HCT116 (cell line): Measurements from ENCODE around the gene KLHL17.

Experiments
- CTCF ChIP-seq, 3 experiments: fragments of 200-600 bp in 1 of 3; sonication (generic) in 1 of 3; IDR thresholded peaks in 2 of 3; conservative IDR thresholded peaks in 1 of 3; 2 replicates each; pipeline ENCODE4 v1.5.1; 2012 to 2017; ENCODE audit warnings: low read depth in 2 of 3, low read length in 2 of 3, antibody characterized with exemption in 1 of 3, borderline replicate concordance in 1 of 3, control low read depth in 1 of 3, mild to moderate bottlenecking in 1 of 3, mixed read lengths in 1 of 3, mixed run types in 1 of 3, moderate library complexity in 1 of 3; ENCODE audit not compliant: insufficient read depth in 1 of 3
- EZH2 ChIP-seq: fragments of 200-600 bp; sonication (generic); IDR thresholded peaks from 2 replicates; pipeline ENCODE4 v1.6.1; 2017; ENCODE audit warnings: antibody characterized with exemption, mixed run types
- EZH2phosphoT487 ChIP-seq: fragments of 200-600 bp; IDR thresholded peaks from 2 replicates; pipeline ENCODE4 v1.6.1; 2018; ENCODE audit warnings: antibody characterized with exemption, borderline replicate concordance
- POLR2A ChIP-seq: IDR thresholded peaks from 2 replicates; pipeline ENCODE4 v1.7.0; 2011; ENCODE audit warnings: borderline replicate concordance; ENCODE audit not compliant: insufficient read depth, insufficient read length; ENCODE audit errors: extremely low read depth
- POLR2AphosphoS5 ChIP-seq: IDR thresholded peaks from 2 replicates; pipeline ENCODE4 v1.6.1; 2011; ENCODE audit warnings: mild to moderate bottlenecking, low read depth, low read length, moderate library complexity
- RAD21 ChIP-seq: IDR thresholded peaks from 2 replicates; pipeline ENCODE4 v1.6.1; 2012; ENCODE audit warnings: low read depth, mild to moderate bottlenecking
- REST ChIP-seq: IDR thresholded peaks from 2 replicates; pipeline ENCODE4 v1.6.1; 2012; ENCODE audit warnings: low read depth
- SIN3A ChIP-seq: IDR thresholded peaks from 2 replicates; pipeline ENCODE4 v1.6.1; 2012; ENCODE audit warnings: low read depth
- SRF ChIP-seq: IDR thresholded peaks from 2 replicates; pipeline ENCODE4 v1.6.1; 2012; ENCODE audit warnings: low read depth
- ZBTB33 ChIP-seq: IDR thresholded peaks from 2 replicates; pipeline ENCODE4 v1.6.1; 2011; ENCODE audit warnings: mild to moderate bottlenecking, low read length, moderate library complexity; ENCODE audit not compliant: insufficient replicate concordance; ENCODE audit errors: extremely low read depth

- TF ChIP-seq CTCF (IDR thresholded peaks at IDR 0.05 in 2 of 3, conservative IDR thresholded peaks at IDR 0.05 in 1 of 3; ENCODE audit: borderline replicate concordance in 1 of 3, insufficient read depth in 1 of 3, low read depth in 2 of 3, low read length in 2 of 3) (no peak), REST (no peak), SIN3A (no peak), POLR2AphosphoS5 (no peak), ZBTB33 (no peak), POLR2A (no peak), RAD21 (no peak), EZH2 (no peak), EZH2phosphoT487 (no peak), SRF (no peak)
These were observed 20.8 kb upstream of the KLHL17 start for GRCh38 chr1:939511-940106.
